NCI-H2196 treated with DMSO at 0.1 percent for 48 hours (cell line): Measurements from ENCODE around the gene CCDC6.
"Not testable (repeated sequence)": the region's sequence is repeated elsewhere in the genome, so short reads cannot be mapped to it uniquely, and the experiment has no call there.

Source experiments
- DNase-seq: peaks from one replicate; lab custom pipeline; 2025; ENCODE audit not compliant: unreplicated experiment; lab: John Stamatoyannopoulos, UW

CCDC6 gene

GRCh38 chr10:59771162-59771807, 135.1 kb downstream of the CCDC6 start:
- DNase-seq = no peak

DNA sequence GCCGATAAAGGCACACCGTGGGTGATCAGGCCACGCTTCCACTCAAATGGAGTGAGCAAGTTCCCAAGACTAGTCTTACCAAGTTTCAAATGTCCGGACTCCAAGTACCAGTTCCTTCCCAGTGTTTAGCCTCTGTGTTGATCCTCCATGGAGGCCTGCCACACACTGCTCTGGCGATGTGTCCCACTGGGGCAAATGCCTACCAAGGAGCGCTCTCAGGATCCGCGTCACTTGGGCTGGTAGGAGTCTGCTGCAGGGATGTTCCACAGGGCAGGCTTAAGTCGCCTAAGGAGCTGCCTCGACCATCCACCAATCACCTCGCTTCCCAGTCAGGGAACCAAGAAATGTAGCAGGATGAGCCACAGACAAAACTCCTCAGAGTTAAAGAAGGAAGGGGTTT, 135.7 kb downstream of the CCDC6 start:
- DNase-seq = no peak

- no peak for DNase-seq
Observed at GRCh38 chr10:59762505-59762904, 143.9 kb downstream of the CCDC6 start.

- DNase-seq = no peak
Observed at GRCh38 chr10:59757966-59758365, 148.4 kb downstream of the CCDC6 start.

- no peak for DNase-seq
Observed at GRCh38 chr10:59754951-59755350, 151.4 kb downstream of the CCDC6 start.

GRCh38 chr10:59753267-59753666, 153.1 kb downstream of the CCDC6 start, which contains the start of gene MRLN:
MRLN (minus strand) TSS chr10:59753455.
- no peak for DNase-seq

DNA sequence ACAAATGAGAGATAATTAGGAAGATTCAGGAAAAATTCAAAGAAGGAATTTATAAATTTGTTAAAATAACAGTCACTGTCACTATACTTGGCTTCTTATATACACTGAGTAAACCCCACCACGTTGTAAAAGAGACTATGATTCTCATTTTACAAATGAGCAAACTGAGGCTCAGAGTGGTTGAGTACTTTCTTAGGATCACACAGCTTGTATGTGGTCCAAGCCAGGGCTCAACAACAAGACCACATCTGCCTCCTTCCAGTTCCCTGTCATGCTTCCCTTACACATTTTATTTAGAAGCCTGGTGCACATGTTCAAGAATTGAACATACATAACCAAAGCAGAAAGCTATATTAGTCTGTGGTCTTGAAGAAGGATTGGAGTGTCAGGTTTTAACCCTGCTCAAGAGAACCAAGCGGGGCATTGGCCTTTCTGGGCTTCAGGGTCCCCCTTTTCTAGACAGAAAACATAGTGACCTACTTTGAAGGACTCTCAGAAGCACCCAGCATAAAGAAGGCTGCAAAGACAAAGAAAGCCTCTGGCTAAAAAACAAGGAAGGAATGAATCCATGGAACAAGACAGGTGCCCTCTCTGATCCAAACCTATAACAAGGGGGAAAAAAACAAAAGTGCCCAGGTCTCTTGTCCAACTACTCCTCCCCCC, 153.9 kb downstream of the CCDC6 start:
- DNase-seq = no peak

DNA sequence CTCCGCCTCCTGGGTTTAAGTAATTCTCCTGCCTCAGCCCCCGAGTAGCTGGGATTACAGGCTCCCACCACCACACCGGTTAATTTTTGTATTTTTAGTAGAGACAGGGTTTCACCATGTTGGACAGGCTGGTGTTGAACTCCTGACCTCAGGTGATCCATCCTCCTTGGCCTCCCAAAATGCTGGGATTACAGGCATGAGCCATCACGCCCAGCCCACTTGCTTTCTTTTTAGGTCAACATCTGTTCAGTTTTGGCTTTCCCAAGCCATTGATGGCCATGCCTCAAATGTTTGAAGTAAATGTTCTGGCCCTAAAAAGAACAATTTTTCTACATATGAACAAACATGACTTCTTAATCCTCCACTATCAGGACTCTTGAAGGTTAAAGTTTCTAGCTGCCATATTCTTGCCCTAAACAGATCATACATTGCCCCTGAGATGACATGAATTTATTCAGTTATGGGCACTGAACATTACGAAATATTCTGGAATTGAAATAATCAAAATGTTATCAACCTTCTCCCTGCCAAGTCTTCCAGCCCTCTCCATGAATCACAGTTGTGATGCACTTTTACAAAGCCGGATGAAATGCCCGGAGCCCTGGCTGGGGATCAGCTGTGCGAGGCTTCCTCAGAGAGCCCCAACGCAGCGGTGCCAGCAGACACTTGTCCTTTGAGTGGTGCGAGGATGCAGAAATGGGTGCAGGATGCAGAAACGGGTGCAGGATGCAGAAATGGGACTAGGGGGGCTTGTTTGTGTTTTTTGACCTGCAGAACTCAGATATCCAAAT, 156.0 kb downstream of the CCDC6 start:
- DNase-seq = no peak

DNA sequence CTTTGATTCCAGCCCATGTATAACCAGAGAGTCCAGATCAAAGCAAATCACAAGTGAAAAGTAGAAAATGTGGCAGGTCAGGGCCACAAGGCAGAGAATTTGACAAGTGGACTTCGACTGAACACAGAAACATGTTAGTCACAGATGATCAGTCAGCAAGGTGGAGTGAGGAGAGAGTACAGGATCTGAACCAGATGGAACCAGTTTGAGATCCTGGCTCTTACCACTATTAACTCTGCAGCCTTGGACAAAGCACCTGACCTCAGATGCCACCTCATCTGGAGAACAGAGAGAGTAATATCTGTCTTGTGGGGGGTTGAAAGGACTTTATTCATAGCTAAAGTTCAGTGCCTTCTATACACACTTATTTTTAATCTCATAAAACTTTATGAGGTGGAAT, 157.5 kb downstream of the CCDC6 start:
- DNase-seq = no peak

- DNase-seq = no peak
Observed at GRCh38 chr10:59745163-59745650, 161.1 kb downstream of the CCDC6 start.

GRCh38 chr10:59744762-59745161, 161.6 kb downstream of the CCDC6 start:
- DNase-seq = not testable (repeated sequence)

DNA sequence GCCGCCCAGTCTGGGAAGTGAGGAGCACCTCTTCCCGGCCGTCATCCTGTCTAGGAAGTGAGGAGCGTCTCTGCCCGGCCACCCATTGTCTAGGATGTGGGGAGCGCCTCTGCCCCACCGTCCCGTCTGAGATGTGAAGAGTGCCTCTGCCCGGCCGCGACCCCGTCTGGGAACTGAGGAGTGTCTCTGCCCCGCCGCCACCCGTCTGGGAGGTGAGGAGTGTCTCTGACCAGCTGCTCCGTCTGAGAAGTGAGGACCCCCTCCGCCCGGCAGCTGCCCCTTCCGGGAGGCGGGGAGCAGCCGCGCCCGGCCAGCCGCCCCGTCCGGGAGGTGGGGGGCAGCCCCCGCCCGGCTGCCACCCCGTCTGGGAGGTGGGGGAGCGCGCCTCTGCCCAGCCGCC, 162.2 kb downstream of the CCDC6 start:
- DNase-seq = not testable (repeated sequence)

DNA sequence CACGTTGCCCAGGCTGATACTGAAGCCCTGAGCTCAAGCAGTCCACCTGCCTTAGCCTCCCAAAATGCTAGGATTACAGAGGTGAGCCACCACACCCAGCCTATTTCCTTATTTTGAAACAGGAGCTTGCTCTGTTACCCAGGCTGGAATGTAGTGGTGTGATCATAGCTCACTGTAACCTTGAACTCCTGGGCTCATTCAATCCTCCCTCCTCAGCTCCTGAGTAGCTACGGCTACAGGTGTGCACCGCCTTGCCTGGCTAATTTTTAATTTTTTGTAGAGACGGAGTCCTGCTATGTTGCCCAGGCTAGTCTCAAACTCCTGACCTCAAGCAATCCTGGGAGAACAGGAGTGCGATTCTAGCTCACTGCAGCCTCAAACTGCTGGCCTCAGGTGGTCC, 164.8 kb downstream of the CCDC6 start:
- no peak for DNase-seq

DNA sequence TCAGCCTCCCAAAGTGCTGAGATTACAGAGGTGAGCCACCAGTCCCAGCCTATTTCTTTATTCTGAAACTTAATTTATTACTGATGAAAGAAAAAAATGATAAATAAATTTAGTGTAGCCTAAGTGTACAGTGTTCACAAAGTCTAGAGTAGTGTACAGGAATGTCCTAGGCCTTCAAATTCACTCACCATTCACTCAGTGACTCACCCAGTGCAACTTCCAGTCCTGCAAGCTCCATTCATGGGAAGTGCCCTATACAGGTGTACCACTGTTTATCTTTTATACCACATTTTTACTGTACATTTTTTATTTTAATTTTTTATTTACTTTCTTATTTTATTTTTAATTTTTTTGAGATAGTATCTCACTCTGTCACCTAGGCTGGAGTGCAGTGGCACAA, 165.3 kb downstream of the CCDC6 start:
- no peak for DNase-seq
